Neural crest cell (in vitro differentiated cells): ENCODE results near the gene TMEM106B. TPM values are rescaled to one million over a fixed set of nuclear protein-coding genes. Genes with fewer than 3 reads are reported as not detected.

Experiments used
- DNase-seq: peaks from one replicate; pipeline ENCODE4 v3.0.0; 2021; ENCODE audit warnings: low read depth, mixed read lengths, low spot score
- H3K27ac Mint-ChIP-seq: one replicate; pipeline ENCODE4 v1.8.0; 2021; ENCODE audit warnings: mild to moderate bottlenecking, mixed read lengths; ENCODE audit not compliant: unreplicated experiment
- H3K27me3 Mint-ChIP-seq: 2 replicates; pipeline ENCODE4 v1.8.0; 2021; ENCODE audit warnings: low read depth, mild to moderate bottlenecking, mixed read lengths
- H3K36me3 Mint-ChIP-seq: 2 replicates; pipeline ENCODE4 v1.8.0; 2021; ENCODE audit warnings: low read depth, mild to moderate bottlenecking, mixed read lengths
- H3K4me1 Mint-ChIP-seq: 2 replicates; pipeline ENCODE4 v1.8.0; 2021; ENCODE audit warnings: mixed read lengths
- H3K4me3 Mint-ChIP-seq: one replicate; pipeline ENCODE4 v1.8.0; 2021; ENCODE audit warnings: mild to moderate bottlenecking, mixed read lengths
- H3K9me3 Mint-ChIP-seq: 2 replicates; pipeline ENCODE4 v1.8.0; 2021; ENCODE audit warnings: mixed read lengths
- CTCF ChIP-seq: fragments of 200-600 bp; sonication (generic); conservative IDR thresholded peaks from 2 replicates; pipeline ENCODE4 v1.5.0; 2021; ENCODE audit warnings: antibody characterized with exemption, mild to moderate bottlenecking
- total RNA-seq: library from RNA; stranded (reverse); gene quantifications from 2 replicates; pipeline ENCODE4 v1.2.1, GENCODE V29; 2021

TMEM106B gene
- total RNA-seq, 1 donor from 2014 or later = 31.8 TPM

- H3K27ac Mint-ChIP-seq = no peak overlapping the region
- no peaks in the 10 kb centered on the region for H3K4me1 Mint-ChIP-seq
- no peaks in the 10 kb centered on the region for H3K27me3 Mint-ChIP-seq
- no peak for TF ChIP-seq CTCF
- H3K9me3 Mint-ChIP-seq = peaks cover 8% of the 10 kb centered on the region
- no peak for DNase-seq
- no peaks in the 10 kb centered on the region for H3K36me3 Mint-ChIP-seq
- no peak overlapping the region for H3K4me3 Mint-ChIP-seq
Observed at GRCh38 chr7:12289996-12290395, 78.9 kb downstream of the TMEM106B start.

GRCh38 chr7:12290761-12291160 lies 79.7 kb downstream of the TMEM106B start:
- no peaks in the 10 kb centered on the region for H3K36me3 Mint-ChIP-seq
- H3K9me3 Mint-ChIP-seq = peaks cover 8% of the 10 kb centered on the region
- no peak for TF ChIP-seq CTCF
- no peak for DNase-seq
- H3K27ac Mint-ChIP-seq = no peak overlapping the region
- H3K27me3 Mint-ChIP-seq = no peaks in the 10 kb centered on the region
- no peaks in the 10 kb centered on the region for H3K4me1 Mint-ChIP-seq
- no peak overlapping the region for H3K4me3 Mint-ChIP-seq

GRCh38 chr7:12291870-12292269 lies 80.8 kb downstream of the TMEM106B start:
- no peaks in the 10 kb centered on the region for H3K27me3 Mint-ChIP-seq
- TF ChIP-seq CTCF = peak; percentile 25
- no peak overlapping the region for H3K27ac Mint-ChIP-seq
- no peaks in the 10 kb centered on the region for H3K36me3 Mint-ChIP-seq
- peaks cover 8% of the 10 kb centered on the region for H3K9me3 Mint-ChIP-seq
- DNase-seq = no peak
- H3K4me3 Mint-ChIP-seq = no peak overlapping the region
- H3K4me1 Mint-ChIP-seq = no peaks in the 10 kb centered on the region

Other genes with a start within 250 kb of the TMEM106B start
- gene VWDE, start 192.6 kb downstream of the TMEM106B start, total RNA-seq = not detected in 2 replicates